K562 (cell line): ENCODE data around the gene SDHAF1.

Experiments
- CBFA2T2 ChIP-seq: fragments of 450-650 bp; conservative IDR thresholded peaks from 2 replicates; pipeline ENCODE4 v1.6.1; 2017; ENCODE audit warnings: mild to moderate bottlenecking
- ELF2 ChIP-seq: fragments of 250-450 bp; sonication (Bioruptor Pico); IDR thresholded peaks from 2 replicates; pipeline ENCODE4 v1.5.0; 2021; ENCODE audit warnings: mild to moderate bottlenecking
- NR4A1 ChIP-seq, 2 experiments: fragments of 250-450 bp in 1 of 2; fragments of 450-650 bp in 1 of 2; sonication (Bioruptor Pico) in 1 of 2; IDR thresholded peaks; 2 replicates each; pipeline versions ENCODE4 v1.4.0 to v1.6.1; 2016 to 2020; ENCODE audit warnings: mild to moderate bottlenecking in 2 of 2, missing compliant biosample characterization in 1 of 2, missing genetic modification characterization in 1 of 2, moderate library complexity in 1 of 2
- POLR2A ChIP-seq: fragments of 450-650 bp; conservative IDR thresholded peaks from 2 replicates; pipeline ENCODE4 v1.6.1; 2016
- POLR2H ChIP-seq: IDR thresholded peaks from 2 replicates; pipeline ENCODE4 v1.6.1; 2016; ENCODE audit warnings: missing genetic modification characterization, low read depth, mild to moderate bottlenecking, control low read depth, missing compliant biosample characterization, moderate library complexity
- TRIM24 ChIP-seq, 2 experiments: fragments of 450-650 bp; IDR thresholded peaks; 2 replicates each; pipeline ENCODE4 v1.6.1; 2016
- ZNF184 ChIP-seq: sonication (generic); formaldehyde crosslinking; IDR thresholded peaks from 2 replicates; pipeline ENCODE4 v1.5.0; 2020; ENCODE audit warnings: missing genetic modification reagents
- TF ChIP-seq, protein P1 (sequence below): fragments of 250-450 bp; sonication (Bioruptor Pico); IDR thresholded peaks from 2 replicates; pipeline ENCODE4 v1.5.0; 2021; ENCODE audit warnings: mild to moderate bottlenecking, borderline replicate concordance
- TF ChIP-seq, protein P2 (sequence below): fragments of 250-450 bp; sonication (Bioruptor Pico); IDR thresholded peaks from 2 replicates; pipeline ENCODE4 v1.6.1; 2021; ENCODE audit warnings: mild to moderate bottlenecking
- TF ChIP-seq, protein P3 (sequence below), 2 experiments: IDR thresholded peaks in 1 of 2; conservative IDR thresholded peaks in 1 of 2; 2 replicates each; pipeline ENCODE4 v1.6.1; 2016; ENCODE audit warnings: low read depth in 2 of 2, mild to moderate bottlenecking in 1 of 2, missing compliant biosample characterization in 1 of 2, missing genetic modification characterization in 1 of 2, moderate library complexity in 1 of 2

DNA sequence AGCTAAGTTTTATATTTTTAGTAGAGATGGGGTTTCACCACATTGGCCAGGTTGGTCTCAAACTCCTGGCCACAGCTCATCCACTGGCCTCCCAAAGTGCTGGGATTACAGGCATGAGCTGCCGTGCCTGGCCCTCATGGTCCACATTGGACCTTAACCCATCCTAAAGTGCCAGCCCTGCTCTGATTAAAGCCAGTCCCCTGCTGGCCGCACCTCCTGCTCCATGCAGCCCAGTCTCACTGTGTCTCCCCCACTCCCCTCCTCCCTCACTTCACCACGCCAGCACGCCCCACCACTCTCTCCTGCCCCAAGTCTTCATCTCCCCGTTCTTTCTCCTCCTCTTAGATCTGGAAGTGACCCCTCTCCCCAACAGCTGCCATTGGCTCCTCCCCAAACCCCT is 16.7 kb upstream of the SDHAF1 start:
- TF ChIP-seq POLR2H (tag) (no peak), ELF2 (CRISPR knock-in tag) (no peak), CBFA2T2 (no peak), NR4A1 (CRISPR knock-in tag; IDR thresholded peaks at IDR 0.05) (no peak), NR4A1 (tag; IDR thresholded peaks at IDR 0.05) (no peak), POLR2A (no peak), TRIM24 (IDR thresholded peaks at IDR 0.05) (no peak), ZNF184 (no peak)
- TF ChIP-seq, protein P1, sequence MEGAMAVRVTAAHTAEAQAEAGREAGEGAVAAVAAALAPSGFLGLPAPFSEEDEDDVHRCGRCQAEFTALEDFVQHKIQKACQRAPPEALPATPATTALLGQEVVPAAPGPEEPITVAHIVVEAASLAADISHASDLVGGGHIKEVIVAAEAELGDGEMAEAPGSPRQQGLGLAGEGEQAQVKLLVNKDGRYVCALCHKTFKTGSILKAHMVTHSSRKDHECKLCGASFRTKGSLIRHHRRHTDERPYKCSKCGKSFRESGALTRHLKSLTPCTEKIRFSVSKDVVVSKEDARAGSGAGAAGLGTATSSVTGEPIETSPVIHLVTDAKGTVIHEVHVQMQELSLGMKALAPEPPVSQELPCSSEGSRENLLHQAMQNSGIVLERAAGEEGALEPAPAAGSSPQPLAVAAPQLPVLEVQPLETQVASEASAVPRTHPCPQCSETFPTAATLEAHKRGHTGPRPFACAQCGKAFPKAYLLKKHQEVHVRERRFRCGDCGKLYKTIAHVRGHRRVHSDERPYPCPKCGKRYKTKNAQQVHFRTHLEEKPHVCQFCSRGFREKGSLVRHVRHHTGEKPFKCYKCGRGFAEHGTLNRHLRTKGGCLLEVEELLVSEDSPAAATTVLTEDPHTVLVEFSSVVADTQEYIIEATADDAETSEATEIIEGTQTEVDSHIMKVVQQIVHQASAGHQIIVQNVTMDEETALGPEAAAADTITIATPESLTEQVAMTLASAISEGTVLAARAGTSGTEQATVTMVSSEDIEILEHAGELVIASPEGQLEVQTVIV (CRISPR knock-in tag): no peak
- TF ChIP-seq, protein P2, sequence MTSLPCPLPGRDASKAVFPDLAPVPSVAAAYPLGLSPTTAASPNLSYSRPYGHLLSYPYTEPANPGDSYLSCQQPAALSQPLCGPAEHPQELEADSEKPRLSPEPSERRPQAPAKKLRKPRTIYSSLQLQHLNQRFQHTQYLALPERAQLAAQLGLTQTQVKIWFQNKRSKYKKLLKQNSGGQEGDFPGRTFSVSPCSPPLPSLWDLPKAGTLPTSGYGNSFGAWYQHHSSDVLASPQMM (CRISPR knock-in tag): no peak
- TF ChIP-seq, protein P3, sequence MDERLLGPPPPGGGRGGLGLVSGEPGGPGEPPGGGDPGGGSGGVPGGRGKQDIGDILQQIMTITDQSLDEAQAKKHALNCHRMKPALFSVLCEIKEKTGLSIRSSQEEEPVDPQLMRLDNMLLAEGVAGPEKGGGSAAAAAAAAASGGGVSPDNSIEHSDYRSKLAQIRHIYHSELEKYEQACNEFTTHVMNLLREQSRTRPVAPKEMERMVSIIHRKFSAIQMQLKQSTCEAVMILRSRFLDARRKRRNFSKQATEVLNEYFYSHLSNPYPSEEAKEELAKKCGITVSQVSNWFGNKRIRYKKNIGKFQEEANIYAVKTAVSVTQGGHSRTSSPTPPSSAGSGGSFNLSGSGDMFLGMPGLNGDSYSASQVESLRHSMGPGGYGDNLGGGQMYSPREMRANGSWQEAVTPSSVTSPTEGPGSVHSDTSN (CRISPR knock-in tag; IDR thresholded peaks at IDR 0.05; ENCODE audit: low read depth): no peak
- TF ChIP-seq, protein P3 (tag; conservative IDR thresholded peaks at IDR 0.05; ENCODE audit: low read depth): no peak
